ENCODE measurements around the gene P2RX3. TPM values are rescaled to one million over a fixed set of nuclear protein-coding genes. Genes with fewer than 3 reads are reported as not detected.
"Not testable (repeated sequence)": the region's sequence is repeated elsewhere in the genome, so short reads cannot be mapped to it uniquely, and the experiment has no call there.

P2RX3 gene
- total RNA-seq, 1 experiment from 2014 or later, result not detected

GRCh38 chr11:57348636-57349313, 10.6 kb downstream of the P2RX3 start:
- DNase-seq (ENCODE audit: low spot score), result no peak

GRCh38 chr11:57349491-57350274, 11.5 kb downstream of the P2RX3 start:
- peak; percentile 45 for DNase-seq (ENCODE audit: low spot score)

GRCh38 chr11:57353036-57353435, 14.9 kb downstream of the P2RX3 start:
- DNase-seq (ENCODE audit: low spot score), result no peak

GRCh38 chr11:57353446-57353845, 15.3 kb downstream of the P2RX3 start:
- no peak for DNase-seq (ENCODE audit: low spot score)

GRCh38 chr11:57353852-57354251, 15.7 kb downstream of the P2RX3 start:
- DNase-seq (ENCODE audit: low spot score), result no peak

GRCh38 chr11:57354699-57355098, 16.5 kb downstream of the P2RX3 start:
- DNase-seq (ENCODE audit: low spot score), result no peak

- DNase-seq (ENCODE audit: low spot score), result no peak
Measured at GRCh38 chr11:57356268-57356667, 18.1 kb downstream of the P2RX3 start.

GRCh38 chr11:57357310-57357709, 19.2 kb downstream of the P2RX3 start:
- no peak for DNase-seq (ENCODE audit: low spot score)

GRCh38 chr11:57357856-57358255, 19.7 kb downstream of the P2RX3 start:
- DNase-seq (ENCODE audit: low spot score), result no peak

- DNase-seq (ENCODE audit: low spot score), result no peak
Measured at GRCh38 chr11:57358543-57358961, 20.4 kb downstream of the P2RX3 start.

GRCh38 chr11:57358991-57359390, 20.8 kb downstream of the P2RX3 start:
- DNase-seq (ENCODE audit: low spot score), result no peak

- DNase-seq (ENCODE audit: low spot score), result no peak
Measured at GRCh38 chr11:57359396-57359795, 21.2 kb downstream of the P2RX3 start.

- no peak for DNase-seq (ENCODE audit: low spot score)
Measured at GRCh38 chr11:57359896-57360690, 21.9 kb downstream of the P2RX3 start.

GRCh38 chr11:57360991-57361390, 22.8 kb downstream of the P2RX3 start:
- no peak for DNase-seq (ENCODE audit: low spot score)

- not testable (repeated sequence) for DNase-seq (ENCODE audit: low spot score)
Measured at GRCh38 chr11:57361420-57361819, 23.3 kb downstream of the P2RX3 start.

GRCh38 chr11:57361926-57362325, 23.8 kb downstream of the P2RX3 start:
- DNase-seq (ENCODE audit: low spot score), result no peak

- DNase-seq (ENCODE audit: low spot score), result no peak
Measured at GRCh38 chr11:57363131-57364080, 25.3 kb downstream of the P2RX3 start.

- DNase-seq (ENCODE audit: low spot score), result no peak
Measured at GRCh38 chr11:57364851-57365660, 26.9 kb downstream of the P2RX3 start.

- DNase-seq (ENCODE audit: low spot score), result no peak
Measured at GRCh38 chr11:57368106-57368844, 30.1 kb downstream of the P2RX3 start.

- no peak for DNase-seq (ENCODE audit: low spot score)
Measured at GRCh38 chr11:57368845-57369232, 30.7 kb downstream of the P2RX3 start.

Data from A172 (cell line).